HCT116 (cell line): Measurements from ENCODE around the gene CXCR6.

Experiments used
- CTCF ChIP-seq, 3 experiments: fragments of 200-600 bp in 1 of 3; sonication (generic) in 1 of 3; IDR thresholded peaks in 2 of 3; conservative IDR thresholded peaks in 1 of 3; 2 replicates each; pipeline ENCODE4 v1.5.1; 2012 to 2017; ENCODE audit warnings: low read depth in 2 of 3, low read length in 2 of 3, antibody characterized with exemption in 1 of 3, borderline replicate concordance in 1 of 3, control low read depth in 1 of 3, mild to moderate bottlenecking in 1 of 3, mixed read lengths in 1 of 3, mixed run types in 1 of 3, moderate library complexity in 1 of 3; ENCODE audit not compliant: insufficient read depth in 1 of 3
- EZH2 ChIP-seq: fragments of 200-600 bp; sonication (generic); IDR thresholded peaks from 2 replicates; pipeline ENCODE4 v1.6.1; 2017; ENCODE audit warnings: antibody characterized with exemption, mixed run types
- MAX ChIP-seq: IDR thresholded peaks from 2 replicates; pipeline ENCODE4 v1.6.1; 2012
- POLR2AphosphoS5 ChIP-seq: IDR thresholded peaks from 2 replicates; pipeline ENCODE4 v1.6.1; 2011; ENCODE audit warnings: mild to moderate bottlenecking, low read depth, low read length, moderate library complexity
- RAD21 ChIP-seq: IDR thresholded peaks from 2 replicates; pipeline ENCODE4 v1.6.1; 2012; ENCODE audit warnings: low read depth, mild to moderate bottlenecking
- TCF7L2 ChIP-seq: IDR thresholded peaks from 2 replicates; pipeline ENCODE4 v1.7.0; 2011; ENCODE audit warnings: borderline replicate concordance, inconsistent platforms; ENCODE audit not compliant: insufficient read depth, insufficient read length; ENCODE audit errors: extremely low read depth
- YY1 ChIP-seq: IDR thresholded peaks from 2 replicates; pipeline ENCODE4 v1.6.1; 2011; ENCODE audit warnings: low read length, low read depth, moderate library complexity, mild to moderate bottlenecking; ENCODE audit not compliant: insufficient replicate concordance; ENCODE audit errors: extremely low read depth

GRCh38 chr3:45969953-45970352, 26.7 kb downstream of the CXCR6 start:
- no peak for TF ChIP-seq CTCF (IDR thresholded peaks at IDR 0.05 in 2 of 3, conservative IDR thresholded peaks at IDR 0.05 in 1 of 3; ENCODE audit: borderline replicate concordance in 1 of 3, insufficient read depth in 1 of 3, low read depth in 2 of 3, low read length in 2 of 3)
- TF ChIP-seq MAX: no peak
- no peak for TF ChIP-seq POLR2AphosphoS5
- no peak for TF ChIP-seq EZH2
- TF ChIP-seq YY1: no peak
- TF ChIP-seq TCF7L2: no peak
- TF ChIP-seq RAD21: no peak
